Pancreas (tissue), 10 donors: ENCODE results near the gene TUBGCP6. TPM values are rescaled to one million over a fixed set of nuclear protein-coding genes. Genes with fewer than 3 reads are reported as not detected.

Experiments
- ATAC-seq, 4 donors: fragments of 200-7000 bp; cut with Tn5 transposase; one replicate each; pipeline versions ENCODE4 v1.8.0 to v1.9.1; 2020; ENCODE audit warnings: mild to moderate bottlenecking in 4 of 4, moderate library complexity in 4 of 4
- DNase-seq, 6 donors: peaks; one replicate each; pipeline ENCODE4 v3.0.0-alpha.2; 2020
- FAIRE-seq: peaks from 2 replicates; lab custom pipeline; 2012; peaks lifted over from hg19 to GRCh38; lab: Jason Lieb, UNC
- H3K27ac ChIP-seq, 4 donors: fragments of 200-600 bp; sonication (generic); 1 replicate in 3 of 4; 2 replicates in 1 of 4; pipeline versions ENCODE4 v1.5.0 to v1.8.0; 2020
- H3K27me3 ChIP-seq, 4 donors: fragments of 200-600 bp; one replicate each; pipeline ENCODE4 v1.8.0; 2021
- H3K36me3 ChIP-seq, 3 donors: fragments of 200-600 bp; sonication (generic) in 1 of 3; one replicate each; pipeline versions ENCODE4 v1.5.0 to v1.8.0; 2020 to 2021
- H3K4me1 ChIP-seq, 3 donors: fragments of 200-600 bp; one replicate each; pipeline ENCODE4 v1.8.0; 2021
- H3K4me3 ChIP-seq, 4 donors: fragments of 200-600 bp; sonication (generic) in 2 of 4; one replicate each; pipeline versions ENCODE4 v1.5.0 to v1.8.0; 2020 to 2021
- H3K9me3 ChIP-seq, 4 donors: fragments of 200-600 bp; one replicate each; pipeline ENCODE4 v1.8.0; 2021
- CTCF ChIP-seq, 4 donors: fragments of 200-600 bp; sonication (generic) in 3 of 4; IDR thresholded peaks; one replicate each; pipeline versions ENCODE4 v1.5.0 to v1.8.0; 2021; ENCODE audit warnings: antibody characterized with exemption in 4 of 4
- WGBS, 2 donors: extraction: QIAGEN DNeasy Blood & Tissue Kit; methylation state at CpG; one replicate each; pipeline ENCODE4 v1.1.7; 2013; 5-methylcytosine and 5-hydroxymethylcytosine counted together
- intact Hi-C, 3 donors: fragments of 100-400 bp; cut with DNase I; formaldehyde crosslinking; loops; one replicate each; pipeline versions ENCODE4 v1.11.1 to v1.14.2; 2022
- polyA plus RNA-seq, 2 donors: library from polyadenylated mRNA; stranded (reverse); fragments of 200-250 nt; gene quantifications; one replicate each; pipeline ENCODE4 v1.2.3, GENCODE V29; 2013
- total RNA-seq, 6 donors: library from RNA; stranded (reverse); fragmentation: NEBNext Ultra II Directional in 4 of 6; extraction: Animal tissue kit (Norgen Biotek cat#: 25700) in 4 of 6; gene quantifications; one replicate each; pipeline versions ENCODE4 v1.2.1 to v1.2.4, GENCODE V29; 2021 to 2023
- donor health status: healthy with polysubstance abuse.
- donor health status: DM: no; HTN: no; CAD: no; lungs with moderate emphysema.
- donor health status: DM: no; HTN: no; CAD: no.
- donor health status: control.
- donor health status: control.
- donor health status: Bipolar disorder and iron deficiency.
- donor health status: DM: yes; HTN: yes; CAD: no.
- donor health status: DM: no; HTN: no; CAD: no.
- donor health status: DM: no; HTN: no; CAD: no.
- donor health status: DM: yes; HTN: yes; CAD: no.

Gene TUBGCP6
- total and polyA plus RNA-seq, 8 donors = 19.2 to 139 (median 29.8) TPM

GRCh38 chr22:50233223-50233622 is 11.6 kb downstream of the TUBGCP6 start:
- intact Hi-C loops = no loop called here
- ATAC-seq = no peak
- peak in 2 of 6 donors; percentile 9 to 49 for DNase-seq
- Histone ChIP-seq H3K4me3 (no peak overlapping the region), H3K36me3 (peaks cover 0 to 4% (median 0%) of the 10 kb centered on the region in 3 donors), H3K27me3 (no peaks in the 10 kb centered on the region), H3K4me1 (no peaks in the 10 kb centered on the region), H3K9me3 (no peaks in the 10 kb centered on the region), H3K27ac (no peak overlapping the region)
- no peak for FAIRE-seq
- no peak for TF ChIP-seq CTCF (IDR thresholded peaks at IDR 0.05)
- 87 to 92% methylated on average over 18 of the region's 18 CpGs for whole genome bisulfite sequencing, 2 donors

GRCh38 chr22:50232481-50233151 is 12.2 kb downstream of the TUBGCP6 start:
- Histone ChIP-seq H3K4me3 (no peak overlapping the region), H3K9me3 (no peaks in the 10 kb centered on the region), H3K36me3 (peaks cover 0 to 4% (median 0%) of the 10 kb centered on the region in 3 donors), H3K27me3 (no peaks in the 10 kb centered on the region), H3K4me1 (no peaks in the 10 kb centered on the region), H3K27ac (no peak overlapping the region)
- TF ChIP-seq CTCF (IDR thresholded peaks at IDR 0.05) = no peak
- intact Hi-C loops = no loop called here
- FAIRE-seq (no peak), DNase-seq (peak in 1 of 6 donors; percentile 8), ATAC-seq (no peak)
- 90 to 92% methylated on average over 20 of the region's 20 CpGs for WGBS, 2 donors

- FAIRE-seq = no peak
Observed at GRCh38 chr22:50229370-50229769, 15.5 kb downstream of the TUBGCP6 start.

GRCh38 chr22:50228366-50228765 is 16.5 kb downstream of the TUBGCP6 start:
- Histone ChIP-seq H3K4me3 (no peak overlapping the region), H3K4me1 (no peaks in the 10 kb centered on the region), H3K27ac (no peak overlapping the region), H3K36me3 (peaks cover 0 to 25% (median 2%) of the 10 kb centered on the region in 3 donors), H3K27me3 (no peaks in the 10 kb centered on the region), H3K9me3 (no peaks in the 10 kb centered on the region)
- intact Hi-C loops = no loop called here
- peak in 1 of 6 donors; percentile 61 for DNase-seq
- FAIRE-seq = no peak
- TF ChIP-seq CTCF (IDR thresholded peaks at IDR 0.05) = no peak
- no peak for ATAC-seq
- WGBS, 2 donors = 94 to 97% methylated on average over 7 to 9 of the region's 9 CpGs

More at GRCh38 chr22:50229370-50229769, 15.5 kb downstream of the TUBGCP6 start:
- intact Hi-C loops = no loop called here
- no peaks in the 10 kb centered on the region for H3K9me3 ChIP-seq
- DNase-seq = peak in 2 of 6 donors; percentile 20 to 58
- no peak overlapping the region for H3K4me3 ChIP-seq
- no peak overlapping the region for H3K27ac ChIP-seq
- no peaks in the 10 kb centered on the region for H3K27me3 ChIP-seq
- WGBS, 2 donors = 94 to 96% methylated on average over 16 of the region's 16 CpGs
- H3K36me3 ChIP-seq = peaks cover 0 to 17% (median 2%) of the 10 kb centered on the region in 3 donors
- ATAC-seq = no peak
- TF ChIP-seq CTCF (IDR thresholded peaks at IDR 0.05) = no peak
- H3K4me1 ChIP-seq = no peaks in the 10 kb centered on the region

GRCh38 chr22:50227579-50228215 is 17.1 kb downstream of the TUBGCP6 start:
- no peak for FAIRE-seq
- Histone ChIP-seq H3K36me3 (peaks cover 0 to 29% (median 8%) of the 10 kb centered on the region in 3 donors), H3K4me3 (no peak overlapping the region), H3K4me1 (no peaks in the 10 kb centered on the region), H3K27ac (no peak overlapping the region), H3K9me3 (no peaks in the 10 kb centered on the region), H3K27me3 (no peaks in the 10 kb centered on the region)
- intact Hi-C loops = no loop called here
- no peak for ATAC-seq
- 90 to 95% methylated on average over 25 of the region's 25 CpGs for WGBS, 2 donors
- DNase-seq = peak in 2 of 6 donors; percentile 23 to 68
- no peak for TF ChIP-seq CTCF (IDR thresholded peaks at IDR 0.05)
